Metanephros (tissue), 1 donor: Measurements from ENCODE around the gene ZNF567. TPM values are rescaled to one million over a fixed set of nuclear protein-coding genes. Genes with fewer than 3 reads are reported as not detected.

Experiments
- total RNA-seq: library from RNA; depleted of rRNA; stranded (reverse); fragments of >200 nt; gene quantifications from one replicate; pipeline ENCODE4 v1.2.3, GENCODE V29; 2014

Gene ZNF567
- 13.2 TPM for total RNA-seq

DNA sequence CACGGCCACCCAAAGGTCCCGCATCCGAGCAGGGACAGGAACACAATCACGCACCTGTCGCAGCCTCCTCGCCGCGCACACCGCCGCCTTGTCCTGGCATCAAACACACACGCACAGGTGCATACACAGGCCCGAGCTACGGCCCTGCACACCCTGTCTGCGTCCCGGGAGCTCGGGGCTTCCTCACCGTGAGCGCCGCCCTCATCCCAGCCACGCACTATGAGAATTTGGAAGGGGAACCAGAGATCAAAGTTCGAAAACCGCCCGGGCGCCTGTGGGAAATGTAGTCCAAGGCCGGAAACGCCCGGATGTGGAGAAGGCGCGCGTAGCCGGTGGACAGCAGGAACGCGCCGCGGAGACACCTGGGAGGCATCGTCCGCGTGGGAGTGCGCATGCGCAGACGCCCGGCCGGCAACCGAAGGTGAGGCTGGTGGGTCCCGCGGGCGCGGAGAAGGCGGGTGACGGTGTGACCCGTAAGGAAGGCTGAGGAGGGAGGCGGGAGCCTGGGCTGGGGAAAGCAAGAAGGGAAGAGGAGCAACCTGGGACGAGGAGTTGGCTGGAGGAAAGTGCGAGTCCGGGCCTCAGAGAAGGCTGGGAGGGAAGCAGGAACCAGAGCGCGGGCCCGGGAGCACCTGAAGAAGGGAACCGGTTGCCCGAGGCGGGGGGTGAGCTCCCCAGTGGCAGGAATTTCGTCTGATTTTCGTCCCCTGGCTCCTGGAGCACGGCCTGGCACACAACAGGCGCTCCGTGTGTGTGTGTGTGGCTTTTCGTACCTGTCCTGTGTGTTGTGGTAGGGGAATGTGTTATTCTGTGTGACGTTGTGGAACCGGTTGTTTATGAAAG lies at the start of gene ZNF567:
Gene ZNF567 (plus strand): TSS at position 399 of the 843 bp plus-strand sequence. CDS start 7,256 bp downstream, outside the sequence.

Other genes starting within 250 kb of the ZNF567 start
- 17.3 TPM for gene ZNF566, start 198.1 kb upstream of the ZNF567 start, total RNA-seq
- 90.9 TPM for gene ZNF260, start 159.3 kb upstream of the ZNF567 start, total RNA-seq
- gene ZNF529, start 114.3 kb upstream of the ZNF567 start, total RNA-seq, result 18.4 TPM
- gene ZNF382, start 82.3 kb upstream of the ZNF567 start, total RNA-seq, result 14.8 TPM
- gene ZNF461, start 20.8 kb upstream of the ZNF567 start, total RNA-seq, result 7.4 TPM
- gene ZNF850, start 85.2 kb downstream of the ZNF567 start, total RNA-seq, result 8.2 TPM
- 11.6 TPM for gene ZNF790, start 150.8 kb downstream of the ZNF567 start, total RNA-seq
- 14.0 TPM for gene ZNF345, start 163.3 kb downstream of the ZNF567 start, total RNA-seq
- gene ZNF829, start 228.7 kb downstream of the ZNF567 start, total RNA-seq, result 3.3 TPM
- 23.5 TPM for gene ZNF568, start 228.7 kb downstream of the ZNF567 start, total RNA-seq